Smooth muscle cell (in vitro differentiated cells): ENCODE results near the gene SLC24A3. TPM values are rescaled to one million over a fixed set of nuclear protein-coding genes. Genes with fewer than 3 reads are reported as not detected.
A peak's percentile ranks its signal among the peaks of the same experiment; 100 is the strongest.

Experiments
- DNase-seq: peaks from one replicate; lab custom pipeline; 2025; ENCODE audit not compliant: unreplicated experiment; lab: John Stamatoyannopoulos, UW
- H2AFZ ChIP-seq: fragments of 200-600 bp; sonication (generic); 2 replicates; pipeline ENCODE4 v1.6.0; 2016; ENCODE audit warnings: antibody characterized with exemption, low read depth, mild to moderate bottlenecking
- H3F3A ChIP-seq: fragments of 200-600 bp; sonication (generic); 2 replicates; pipeline ENCODE4 v1.6.0; 2017; ENCODE audit warnings: antibody characterized with exemption, low read depth
- H3K27ac ChIP-seq: fragments of 200-600 bp; sonication (generic); 2 replicates; pipeline ENCODE4 v1.5.1; 2016; ENCODE audit warnings: low read depth, mild to moderate bottlenecking
- H3K27me3 ChIP-seq: fragments of 200-600 bp; sonication (generic); 2 replicates; pipeline ENCODE4 v1.6.1; 2016; ENCODE audit warnings: low read depth, mild to moderate bottlenecking
- H3K36me3 ChIP-seq: fragments of 200-600 bp; sonication (generic); 2 replicates; pipeline ENCODE4 v1.5.1; 2016; ENCODE audit warnings: low read depth
- H3K4me1 ChIP-seq: fragments of 200-600 bp; sonication (generic); 2 replicates; pipeline ENCODE4 v1.5.1; 2016; ENCODE audit warnings: low read depth
- H3K4me2 ChIP-seq: fragments of 200-600 bp; sonication (generic); 2 replicates; pipeline ENCODE4 v1.6.0; 2016; ENCODE audit warnings: mild to moderate bottlenecking
- H3K4me3 ChIP-seq: fragments of 200-600 bp; sonication (generic); 2 replicates; pipeline ENCODE4 v1.5.1; 2016; ENCODE audit warnings: mild to moderate bottlenecking
- H3K79me2 ChIP-seq: fragments of 200-600 bp; sonication (generic); 2 replicates; pipeline ENCODE4 v1.6.0; 2016; ENCODE audit warnings: low read depth, mild to moderate bottlenecking
- H3K9ac ChIP-seq: fragments of 200-600 bp; sonication (generic); 2 replicates; pipeline ENCODE4 v1.6.0; 2016; ENCODE audit warnings: low read depth
- H3K9me3 ChIP-seq: fragments of 200-600 bp; sonication (generic); replicated peaks from 2 replicates; pipeline ENCODE4 v1.5.1; 2016; ENCODE audit warnings: low read depth
- H4K20me1 ChIP-seq: fragments of 200-600 bp; sonication (generic); 2 replicates; pipeline ENCODE4 v1.6.0; 2016; ENCODE audit warnings: low read depth
- WGBS: methylation state at CpG from one replicate; pipeline ENCODE4 v1.1.7; 2016; ENCODE audit warnings: low lambda C conversion rate; 5-methylcytosine and 5-hydroxymethylcytosine counted together
- polyA plus RNA-seq: library from polyadenylated mRNA; unstranded; fragments of >200 nt; fragmentation: Nextera tagmentation; extraction: Ambion mirVana; gene quantifications from 2 replicates; pipeline ENCODE4 v1.2.1, GENCODE V29; 2016
- total RNA-seq: library from RNA; depleted of rRNA; stranded (reverse); fragments of >200 nt; gene quantifications from 2 replicates; pipeline ENCODE4 v1.2.3, GENCODE V29; 2014
- TF ChIP-seq, protein P1 (sequence below): fragments of 200-600 bp; sonication (generic); IDR thresholded peaks from 2 replicates; pipeline ENCODE4 v1.5.1; 2017; ENCODE audit warnings: borderline replicate concordance, mild to moderate bottlenecking, antibody characterized with exemption; ENCODE audit not compliant: insufficient read depth, poor library complexity, severe bottlenecking

Gene SLC24A3
- total and polyA plus RNA-seq, 2 experiments from 2014 or later, result 2.5 to 3.2 TPM

DNA sequence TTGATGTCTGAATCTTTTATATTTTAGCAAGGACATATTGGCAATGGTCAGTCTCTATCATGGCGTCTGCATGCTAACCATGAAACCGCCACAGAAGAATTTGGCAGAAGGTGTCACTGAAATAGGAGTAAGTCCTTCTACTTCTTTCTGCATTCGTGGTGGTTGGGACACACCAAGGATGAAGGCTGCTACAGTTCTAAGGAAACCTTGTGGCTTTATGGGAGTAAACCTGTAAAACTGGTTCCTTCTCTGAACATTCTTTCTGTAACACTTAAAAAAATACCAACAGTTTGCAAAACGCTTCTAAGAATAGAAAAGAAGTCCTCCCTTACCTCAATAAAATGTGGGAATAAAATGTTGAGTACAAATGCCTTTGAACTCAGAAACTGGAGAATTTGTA lies 195.3 kb downstream of the SLC24A3 start:
- WGBS, result 60% methylated on average over 4 of the region's 4 CpGs
- DNase-seq, result no peak
- no peaks in the 10 kb centered on the region for H3F3A ChIP-seq

GRCh38 chr20:19408971-19409370 lies 196.5 kb downstream of the SLC24A3 start:
- Histone ChIP-seq H3F3A (no peaks in the 10 kb centered on the region), H3K27ac (peak overlapping the region; percentile 26), H3K9ac (no peak overlapping the region), H3K36me3 (no peaks in the 10 kb centered on the region), H3K27me3 (no peaks in the 10 kb centered on the region), H3K4me3 (no peak overlapping the region), H3K4me1 (no peaks in the 10 kb centered on the region), H4K20me1 (no peaks in the 10 kb centered on the region), H2AFZ (no peak overlapping the region), H3K79me2 (no peaks in the 10 kb centered on the region), H3K9me3 (no peaks in the 10 kb centered on the region), H3K4me2 (peak overlapping the region; percentile 46)
- TF ChIP-seq, protein P1, sequence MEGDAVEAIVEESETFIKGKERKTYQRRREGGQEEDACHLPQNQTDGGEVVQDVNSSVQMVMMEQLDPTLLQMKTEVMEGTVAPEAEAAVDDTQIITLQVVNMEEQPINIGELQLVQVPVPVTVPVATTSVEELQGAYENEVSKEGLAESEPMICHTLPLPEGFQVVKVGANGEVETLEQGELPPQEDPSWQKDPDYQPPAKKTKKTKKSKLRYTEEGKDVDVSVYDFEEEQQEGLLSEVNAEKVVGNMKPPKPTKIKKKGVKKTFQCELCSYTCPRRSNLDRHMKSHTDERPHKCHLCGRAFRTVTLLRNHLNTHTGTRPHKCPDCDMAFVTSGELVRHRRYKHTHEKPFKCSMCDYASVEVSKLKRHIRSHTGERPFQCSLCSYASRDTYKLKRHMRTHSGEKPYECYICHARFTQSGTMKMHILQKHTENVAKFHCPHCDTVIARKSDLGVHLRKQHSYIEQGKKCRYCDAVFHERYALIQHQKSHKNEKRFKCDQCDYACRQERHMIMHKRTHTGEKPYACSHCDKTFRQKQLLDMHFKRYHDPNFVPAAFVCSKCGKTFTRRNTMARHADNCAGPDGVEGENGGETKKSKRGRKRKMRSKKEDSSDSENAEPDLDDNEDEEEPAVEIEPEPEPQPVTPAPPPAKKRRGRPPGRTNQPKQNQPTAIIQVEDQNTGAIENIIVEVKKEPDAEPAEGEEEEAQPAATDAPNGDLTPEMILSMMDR, result no peak
- WGBS, result 36% methylated on average over 4 of the region's 4 CpGs
- no peak for DNase-seq

More for the DNA sequence above, 195.3 kb downstream of the SLC24A3 start:
- Histone ChIP-seq H3K4me1 (no peaks in the 10 kb centered on the region), H3K9me3 (no peaks in the 10 kb centered on the region), H3K4me3 (no peak overlapping the region), H3K27ac (no peak overlapping the region), H2AFZ (no peak overlapping the region), H4K20me1 (no peaks in the 10 kb centered on the region), H3K79me2 (no peaks in the 10 kb centered on the region), H3K4me2 (no peak overlapping the region), H3K27me3 (no peaks in the 10 kb centered on the region), H3K9ac (no peak overlapping the region), H3K36me3 (no peaks in the 10 kb centered on the region)
- TF ChIP-seq, protein P1, result no peak

DNA sequence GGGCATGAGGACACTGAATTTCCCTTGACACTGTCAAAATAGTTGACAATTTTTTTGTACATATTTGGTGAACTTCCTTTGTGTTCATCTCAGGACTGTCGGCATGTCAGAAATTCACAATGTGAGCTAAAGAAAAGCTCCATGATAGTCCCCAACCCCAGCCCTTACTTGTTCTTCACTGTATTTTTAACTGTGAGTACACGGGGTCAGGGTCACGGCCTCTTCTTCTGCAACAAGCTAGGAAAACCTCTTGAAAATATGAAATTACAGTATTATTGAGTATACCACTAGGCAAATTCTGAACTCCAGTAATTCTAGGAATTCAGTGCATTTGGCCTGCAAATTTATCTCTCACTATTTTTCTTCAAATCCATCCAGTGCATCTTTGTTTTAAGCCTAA lies 199.4 kb downstream of the SLC24A3 start:
- 93% methylated on average over 3 of the region's 3 CpGs for WGBS

DNA sequence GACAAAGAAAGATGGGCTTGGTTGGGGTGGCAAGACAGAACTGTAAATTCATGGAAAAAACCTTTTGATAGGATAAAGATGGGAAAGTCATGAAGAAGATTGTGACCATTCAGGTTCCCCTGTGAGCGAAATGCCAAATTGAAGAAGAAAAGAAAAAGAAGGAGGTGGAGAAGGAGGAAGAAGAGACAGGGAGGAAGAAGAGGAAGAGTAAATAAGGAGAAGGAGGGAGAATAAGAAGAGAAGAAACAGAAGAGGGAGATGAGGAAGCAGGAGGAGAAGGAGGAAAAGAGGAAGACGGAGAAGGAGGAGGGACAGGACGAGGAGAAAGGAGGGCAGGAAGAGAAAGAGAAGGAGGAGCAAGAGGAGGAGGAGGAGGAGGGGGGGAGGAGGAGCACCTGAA lies 199.8 kb downstream of the SLC24A3 start:
- Histone ChIP-seq H3K9me3 (no peaks in the 10 kb centered on the region), H3K4me2 (no peak overlapping the region), H3K79me2 (no peaks in the 10 kb centered on the region), H2AFZ (no peak overlapping the region), H3K27me3 (no peaks in the 10 kb centered on the region), H3K9ac (no peak overlapping the region), H3K36me3 (no peaks in the 10 kb centered on the region), H4K20me1 (no peaks in the 10 kb centered on the region), H3K4me3 (no peak overlapping the region), H3K27ac (no peak overlapping the region), H3K4me1 (no peaks in the 10 kb centered on the region), H3F3A (no peaks in the 10 kb centered on the region)
- 81% methylated on average over 3 of the region's 3 CpGs for WGBS
- TF ChIP-seq, protein P1, result no peak
- DNase-seq, result no peak

More for the DNA sequence above, 199.4 kb downstream of the SLC24A3 start:
- Histone ChIP-seq H3K4me3 (no peak overlapping the region), H4K20me1 (no peaks in the 10 kb centered on the region), H3K27ac (no peak overlapping the region), H3K4me1 (no peaks in the 10 kb centered on the region), H3K9me3 (no peaks in the 10 kb centered on the region), H3K4me2 (no peak overlapping the region), H3K27me3 (no peaks in the 10 kb centered on the region), H3K79me2 (no peaks in the 10 kb centered on the region), H3K9ac (no peak overlapping the region), H2AFZ (no peak overlapping the region), H3K36me3 (no peaks in the 10 kb centered on the region), H3F3A (no peaks in the 10 kb centered on the region)
- TF ChIP-seq, protein P1, result no peak
- DNase-seq, result no peak
